ENCODE measurements around the gene CYP2R1.

DNA sequence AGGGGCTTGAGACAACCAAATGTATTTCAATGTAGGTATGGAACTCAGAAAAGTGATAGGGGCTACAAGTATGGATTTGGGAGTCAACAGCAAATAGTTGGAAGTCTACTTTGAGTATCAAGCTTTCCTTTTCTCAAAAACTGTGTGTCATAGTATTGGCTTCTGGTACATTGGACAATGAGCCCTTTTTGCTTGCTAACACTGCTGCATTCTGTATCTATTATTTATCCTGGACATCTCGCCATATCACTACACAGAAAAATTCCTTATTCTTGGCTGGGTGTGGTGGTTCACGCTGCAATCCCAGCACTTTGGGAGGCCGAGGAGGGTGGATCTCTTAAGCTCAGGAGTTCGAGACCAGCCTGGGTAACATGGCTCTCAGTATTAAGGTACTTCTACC is 18.4 kb downstream of the CYP2R1 start:
- TF ChIP-seq, protein P1, sequence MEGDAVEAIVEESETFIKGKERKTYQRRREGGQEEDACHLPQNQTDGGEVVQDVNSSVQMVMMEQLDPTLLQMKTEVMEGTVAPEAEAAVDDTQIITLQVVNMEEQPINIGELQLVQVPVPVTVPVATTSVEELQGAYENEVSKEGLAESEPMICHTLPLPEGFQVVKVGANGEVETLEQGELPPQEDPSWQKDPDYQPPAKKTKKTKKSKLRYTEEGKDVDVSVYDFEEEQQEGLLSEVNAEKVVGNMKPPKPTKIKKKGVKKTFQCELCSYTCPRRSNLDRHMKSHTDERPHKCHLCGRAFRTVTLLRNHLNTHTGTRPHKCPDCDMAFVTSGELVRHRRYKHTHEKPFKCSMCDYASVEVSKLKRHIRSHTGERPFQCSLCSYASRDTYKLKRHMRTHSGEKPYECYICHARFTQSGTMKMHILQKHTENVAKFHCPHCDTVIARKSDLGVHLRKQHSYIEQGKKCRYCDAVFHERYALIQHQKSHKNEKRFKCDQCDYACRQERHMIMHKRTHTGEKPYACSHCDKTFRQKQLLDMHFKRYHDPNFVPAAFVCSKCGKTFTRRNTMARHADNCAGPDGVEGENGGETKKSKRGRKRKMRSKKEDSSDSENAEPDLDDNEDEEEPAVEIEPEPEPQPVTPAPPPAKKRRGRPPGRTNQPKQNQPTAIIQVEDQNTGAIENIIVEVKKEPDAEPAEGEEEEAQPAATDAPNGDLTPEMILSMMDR (IDR thresholded peaks at IDR 0.05 in 8 of 11, conservative IDR thresholded peaks at IDR 0.05 in 3 of 11) = no peak
- TF ChIP-seq POLR2AphosphoS5 (IDR thresholded peaks at IDR 0.05) (no peak), POLR2A (IDR thresholded peaks at IDR 0.05) (no peak)

All from spleen (tissue), 7 donors.